Measurements from ENCODE around the gene LRRFIP2.

GRCh38 chr3:37183375-37183831 lies 9.0 kb upstream of the LRRFIP2 start:
- TF ChIP-seq CTCF (IDR thresholded peaks at IDR 0.05) (no peak), EZH2 (IDR thresholded peaks at IDR 0.05) (no peak), EZH2phosphoT487 (IDR thresholded peaks at IDR 0.05) (no peak)
